Upper lobe of right lung (tissue), 1 donor: ENCODE measurements around the gene USP31. TPM values are rescaled to one million over a fixed set of nuclear protein-coding genes. Genes with fewer than 3 reads are reported as not detected.

Source experiments
- ATAC-seq: fragments of 200-7000 bp; cut with Tn5 transposase; one replicate; pipeline ENCODE4 v1.9.1; 2020; ENCODE audit warnings: mild to moderate bottlenecking, moderate library complexity
- DNase-seq: peaks from one replicate; pipeline ENCODE4 v3.0.0-alpha.2; 2020
- H3K27ac ChIP-seq: fragments of 200-600 bp; one replicate; pipeline ENCODE4 v1.8.0; 2022
- H3K27me3 ChIP-seq: fragments of 200-600 bp; one replicate; pipeline ENCODE4 v1.8.0; 2022; ENCODE audit warnings: mild to moderate bottlenecking
- H3K36me3 ChIP-seq: fragments of 200-600 bp; one replicate; pipeline ENCODE4 v1.8.0; 2022
- H3K4me1 ChIP-seq: fragments of 200-600 bp; one replicate; pipeline ENCODE4 v1.8.0; 2022
- H3K4me3 ChIP-seq: fragments of 200-600 bp; one replicate; pipeline ENCODE4 v1.8.0; 2022; ENCODE audit warnings: mild to moderate bottlenecking
- H3K9me3 ChIP-seq: fragments of 200-600 bp; one replicate; pipeline ENCODE4 v1.8.0; 2022
- CTCF ChIP-seq: fragments of 200-600 bp; IDR thresholded peaks from one replicate; pipeline ENCODE4 v1.8.0; 2022; ENCODE audit warnings: antibody characterized with exemption
- intact Hi-C: fragments of 100-400 bp; cut with DNase I; formaldehyde crosslinking; loops from one replicate; pipeline ENCODE4 v1.11.0; 2022
- total RNA-seq: library from RNA; stranded (reverse); fragmentation: NEBNext Ultra II Directional; extraction: Animal tissue kit (Norgen Biotek cat#: 25700); gene quantifications from one replicate; pipeline ENCODE4 v1.2.1, GENCODE V29; 2021
- donor health status: DM: no; HTN: yes; CAD: no; lungs with severe emphysema.

The USP31 gene
- total RNA-seq, 1 donor from 2014 or later = 15.9 TPM

GRCh38 chr16:23048164-23048563 lies 101.1 kb downstream of the USP31 start:
- Histone ChIP-seq H3K9me3 (no peaks in the 10 kb centered on the region), H3K4me1 (no peaks in the 10 kb centered on the region), H3K36me3 (no peaks in the 10 kb centered on the region), H3K4me3 (no peak overlapping the region), H3K27ac (no peak overlapping the region), H3K27me3 (peaks cover 51% of the 10 kb centered on the region)
- DNase-seq (no peak), ATAC-seq (no peak)
- TF ChIP-seq CTCF = no peak
- intact Hi-C loops = no loop called here

GRCh38 chr16:23045025-23045424 lies 104.2 kb downstream of the USP31 start:
- intact Hi-C loops = no loop called here
- Histone ChIP-seq H3K36me3 (no peaks in the 10 kb centered on the region), H3K4me1 (no peaks in the 10 kb centered on the region), H3K9me3 (no peaks in the 10 kb centered on the region), H3K4me3 (no peak overlapping the region), H3K27ac (no peak overlapping the region), H3K27me3 (peaks cover 20% of the 10 kb centered on the region)
- no peak for TF ChIP-seq CTCF
- ATAC-seq (no peak), DNase-seq (no peak)

- Histone ChIP-seq H3K4me1 (no peaks in the 10 kb centered on the region), H3K4me3 (no peak overlapping the region), H3K9me3 (no peaks in the 10 kb centered on the region), H3K27ac (no peak overlapping the region), H3K27me3 (peaks cover 4% of the 10 kb centered on the region), H3K36me3 (no peaks in the 10 kb centered on the region)
- no peak for ATAC-seq
- TF ChIP-seq CTCF = no peak
- intact Hi-C loops = no loop called here
- no peak for DNase-seq
Measured at GRCh38 chr16:23040246-23040645, 109.0 kb downstream of the USP31 start.

GRCh38 chr16:23039118-23039517 lies 110.1 kb downstream of the USP31 start:
- Histone ChIP-seq H3K4me1 (no peaks in the 10 kb centered on the region), H3K36me3 (no peaks in the 10 kb centered on the region), H3K27ac (no peak overlapping the region), H3K9me3 (no peaks in the 10 kb centered on the region), H3K27me3 (no peaks in the 10 kb centered on the region), H3K4me3 (no peak overlapping the region)
- no peak for ATAC-seq
- no peak for TF ChIP-seq CTCF
- no peak for DNase-seq
- intact Hi-C loops = no loop called here

- H3K27ac ChIP-seq = no peak overlapping the region
- H3K36me3 ChIP-seq = no peaks in the 10 kb centered on the region
- H3K9me3 ChIP-seq = peaks cover 4% of the 10 kb centered on the region
- H3K4me3 ChIP-seq = no peak overlapping the region
- DNase-seq (no peak), ATAC-seq (no peak)
- no peak for TF ChIP-seq CTCF
- H3K4me1 ChIP-seq = no peaks in the 10 kb centered on the region
- intact Hi-C loops = no loop called here
- H3K27me3 ChIP-seq = no peaks in the 10 kb centered on the region
Measured at GRCh38 chr16:23035240-23035639, 114.0 kb downstream of the USP31 start.

GRCh38 chr16:23031508-23032098 lies 117.6 kb downstream of the USP31 start:
- Histone ChIP-seq H3K27ac (no peak overlapping the region), H3K4me3 (no peak overlapping the region), H3K4me1 (no peaks in the 10 kb centered on the region), H3K36me3 (no peaks in the 10 kb centered on the region), H3K27me3 (peaks cover 4% of the 10 kb centered on the region), H3K9me3 (peaks cover 4% of the 10 kb centered on the region)
- DNase-seq = no peak
- no peak for ATAC-seq
- intact Hi-C loops = no loop called here
- no peak for TF ChIP-seq CTCF
